Measurements from ENCODE around the gene TMEM198.

DNA sequence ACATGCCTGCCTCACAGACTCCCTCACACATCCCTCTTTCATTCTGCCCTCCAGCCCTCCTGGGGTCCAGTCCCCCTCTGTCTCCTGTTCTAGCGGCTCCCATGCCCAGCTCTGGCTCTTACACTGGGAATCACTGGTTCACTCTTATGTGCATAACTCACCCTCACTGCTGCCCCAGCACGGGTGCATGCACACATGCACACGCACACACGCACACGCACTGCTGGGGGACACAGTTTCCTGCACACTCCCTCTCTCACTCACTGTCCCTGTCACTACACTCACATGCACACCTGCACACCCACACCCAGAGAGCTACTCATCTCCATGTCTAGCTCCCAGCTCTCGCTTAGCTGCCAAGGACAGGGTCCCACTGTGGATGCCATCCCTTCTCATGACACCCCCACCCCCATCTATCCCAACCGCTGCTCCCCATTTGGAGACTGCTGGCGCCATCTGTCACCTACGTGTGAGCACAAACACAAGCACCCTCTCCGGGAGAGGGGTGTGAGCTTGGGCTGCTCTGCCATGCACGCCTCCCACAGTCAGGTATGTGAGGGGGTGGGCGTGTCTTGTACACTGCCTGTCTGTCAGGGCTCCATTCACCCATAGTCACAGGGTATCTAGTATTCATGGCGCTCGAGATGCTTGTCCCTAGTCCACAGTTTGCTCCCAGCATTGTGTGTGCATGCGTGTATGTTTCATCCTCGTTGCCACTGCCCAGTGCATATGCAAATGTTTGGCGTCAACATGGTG is 27.8 kb upstream of the TMEM198 start:
- TF ChIP-seq EZH2 (IDR thresholded peaks at IDR 0.05; ENCODE audit: low read length, unreplicated experiment): no peak
- TF ChIP-seq, protein P1, sequence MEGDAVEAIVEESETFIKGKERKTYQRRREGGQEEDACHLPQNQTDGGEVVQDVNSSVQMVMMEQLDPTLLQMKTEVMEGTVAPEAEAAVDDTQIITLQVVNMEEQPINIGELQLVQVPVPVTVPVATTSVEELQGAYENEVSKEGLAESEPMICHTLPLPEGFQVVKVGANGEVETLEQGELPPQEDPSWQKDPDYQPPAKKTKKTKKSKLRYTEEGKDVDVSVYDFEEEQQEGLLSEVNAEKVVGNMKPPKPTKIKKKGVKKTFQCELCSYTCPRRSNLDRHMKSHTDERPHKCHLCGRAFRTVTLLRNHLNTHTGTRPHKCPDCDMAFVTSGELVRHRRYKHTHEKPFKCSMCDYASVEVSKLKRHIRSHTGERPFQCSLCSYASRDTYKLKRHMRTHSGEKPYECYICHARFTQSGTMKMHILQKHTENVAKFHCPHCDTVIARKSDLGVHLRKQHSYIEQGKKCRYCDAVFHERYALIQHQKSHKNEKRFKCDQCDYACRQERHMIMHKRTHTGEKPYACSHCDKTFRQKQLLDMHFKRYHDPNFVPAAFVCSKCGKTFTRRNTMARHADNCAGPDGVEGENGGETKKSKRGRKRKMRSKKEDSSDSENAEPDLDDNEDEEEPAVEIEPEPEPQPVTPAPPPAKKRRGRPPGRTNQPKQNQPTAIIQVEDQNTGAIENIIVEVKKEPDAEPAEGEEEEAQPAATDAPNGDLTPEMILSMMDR (conservative IDR thresholded peaks at IDR 0.05; ENCODE audit: low read depth, low read length): no peak
- TF ChIP-seq EZH2phosphoT487 (IDR thresholded peaks at IDR 0.05; ENCODE audit: borderline replicate concordance, low read length): no peak

Measured in PC-3 (cell line).